Islet of Langerhans (tissue), 1 donor: ENCODE results near the gene VPS37D.
"Not testable (repeated sequence)": the region's sequence is repeated elsewhere in the genome, so short reads cannot be mapped to it uniquely, and the experiment has no call there.

Source experiments
- FAIRE-seq: peaks from one replicate; lab custom pipeline; 2011; peaks lifted over from hg19 to GRCh38; lab: Jason Lieb, UNC

The VPS37D gene

DNA sequence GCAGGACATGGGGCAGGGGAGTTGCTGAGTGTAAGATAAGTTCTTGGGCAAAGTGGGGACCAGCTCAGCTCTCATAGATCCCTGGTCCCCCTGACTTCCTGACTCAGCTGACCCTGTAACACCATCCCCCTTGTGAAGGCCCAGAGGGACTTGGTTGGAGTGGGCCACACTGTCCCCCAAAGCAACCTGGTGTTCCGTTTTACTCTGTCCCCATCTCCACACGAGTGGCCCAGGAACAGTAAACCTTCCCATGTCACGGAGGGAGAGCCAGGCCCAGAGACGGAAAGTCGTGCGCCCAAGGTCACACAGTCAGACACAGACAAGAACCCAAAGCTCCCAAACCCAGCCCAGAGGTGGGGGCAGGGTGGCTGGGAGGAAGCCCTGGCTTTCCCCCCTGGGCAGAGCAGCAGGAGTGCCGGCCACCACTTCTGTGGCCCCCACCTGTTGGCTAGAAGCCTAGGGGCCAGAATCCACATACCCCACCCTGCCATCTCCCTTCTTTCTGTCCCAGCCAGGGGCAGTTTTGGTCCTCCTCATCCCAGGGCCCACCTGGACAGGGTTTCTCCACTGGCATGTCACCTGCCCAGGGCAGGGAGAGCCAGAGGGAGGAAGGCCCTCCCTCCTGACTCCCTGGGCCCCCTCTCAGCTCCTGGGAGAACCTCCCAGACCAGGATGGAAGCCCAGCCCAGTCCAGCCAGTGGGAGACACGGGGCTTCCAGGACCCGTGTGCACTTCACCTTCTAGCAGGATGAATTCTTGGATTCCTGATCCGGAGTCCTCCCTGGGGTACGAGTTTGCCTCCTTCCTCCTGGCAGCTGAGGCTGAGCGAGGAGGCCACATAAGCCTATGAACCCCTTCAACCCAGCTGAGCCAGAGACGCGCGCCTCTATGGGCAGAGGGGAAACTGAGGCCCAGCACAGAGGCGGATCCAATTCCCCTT is 20.6 kb upstream of the VPS37D start:
- no peak for FAIRE-seq

DNA sequence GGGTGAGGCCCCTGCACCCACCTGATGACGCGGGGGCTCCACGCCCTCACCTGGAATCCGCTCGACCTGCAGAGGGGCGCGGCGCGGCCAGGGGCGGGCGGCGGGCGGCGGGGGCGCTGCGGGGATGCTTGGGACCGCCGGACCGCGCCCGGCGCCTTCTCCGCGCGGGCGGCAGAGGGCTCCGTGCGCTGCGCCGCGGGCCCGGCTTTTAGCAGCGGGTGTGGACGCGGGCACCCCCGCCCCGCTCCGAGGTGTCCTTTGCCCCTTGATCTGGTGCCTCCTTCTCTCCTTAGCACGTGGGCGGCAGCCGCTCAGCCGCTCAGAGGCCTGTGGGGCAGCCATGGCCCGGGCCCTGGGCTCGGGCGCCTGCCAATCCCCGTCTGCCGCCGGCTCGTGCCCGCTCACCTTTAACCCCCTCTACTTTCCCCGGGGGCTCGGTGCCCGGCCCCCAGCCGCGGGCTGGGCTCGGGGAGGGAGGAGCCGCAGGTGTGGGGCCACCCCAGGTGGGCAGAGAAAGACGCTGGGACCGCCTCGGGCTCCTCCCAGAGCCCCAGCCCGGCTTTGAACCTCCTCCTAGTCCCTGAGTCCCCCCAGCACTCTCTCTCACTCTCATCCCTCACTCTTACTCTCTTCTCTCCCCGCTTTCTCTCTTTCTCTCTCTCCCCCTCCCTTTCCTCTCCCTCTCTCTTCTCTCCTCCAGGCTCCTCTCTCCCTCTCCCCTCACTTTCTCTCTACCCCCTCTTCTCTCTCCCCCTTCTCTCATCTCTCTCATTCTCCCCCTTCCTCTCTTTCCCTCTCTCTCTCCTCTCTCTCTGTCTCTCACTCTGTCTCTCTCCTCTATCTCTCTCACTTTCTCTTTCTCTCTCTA is 19.7 kb upstream of the VPS37D start:
- no peak for FAIRE-seq

- no peak for FAIRE-seq
These were observed 18.9 kb upstream of the VPS37D start for GRCh38 chr7:73648593-73649332.

DNA sequence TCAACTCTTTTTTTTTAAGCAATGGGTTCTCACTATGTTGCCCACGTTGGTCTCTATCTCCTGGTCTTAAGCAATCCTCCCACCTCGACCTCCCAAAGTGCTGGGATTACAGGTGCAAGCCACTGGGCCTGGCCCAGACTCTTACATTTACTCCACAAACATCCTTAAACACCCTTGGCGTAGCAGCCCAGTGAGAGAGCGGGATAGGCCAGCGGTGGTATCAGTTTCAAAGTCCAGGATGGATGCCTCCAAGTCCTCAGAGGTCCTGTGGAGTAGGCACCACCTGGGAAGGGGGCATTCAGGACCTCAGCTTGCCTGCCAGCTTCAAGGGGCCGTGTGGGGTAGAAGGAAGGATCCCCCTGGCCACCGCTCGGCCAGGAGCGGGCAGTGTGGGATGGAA is 18.1 kb upstream of the VPS37D start:
- no peak for FAIRE-seq

DNA sequence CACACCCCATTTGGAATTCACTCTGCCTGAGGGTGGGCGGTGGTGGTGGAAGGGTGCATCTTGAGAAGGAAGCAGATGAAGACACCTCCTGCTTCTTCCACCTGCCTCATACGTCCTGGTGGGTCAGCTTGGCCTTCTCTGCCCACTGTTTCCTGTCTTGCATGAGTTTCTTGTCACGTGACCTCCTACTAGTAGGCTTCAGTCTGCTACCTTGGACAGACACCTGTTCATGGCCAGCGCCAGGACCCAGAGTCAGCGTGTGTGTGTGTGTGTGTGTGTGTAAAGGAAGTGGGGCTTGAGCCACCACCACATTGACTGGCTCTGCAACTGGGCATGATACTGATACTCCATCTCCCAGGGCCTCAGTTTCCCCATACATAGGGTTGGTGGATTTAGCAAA is 17.1 kb upstream of the VPS37D start:
- no peak for FAIRE-seq

GRCh38 chr7:73652541-73652949 is 15.1 kb upstream of the VPS37D start:
- FAIRE-seq, result no peak

GRCh38 chr7:73655309-73655708 is 12.3 kb upstream of the VPS37D start:
- FAIRE-seq, result not testable (repeated sequence)

DNA sequence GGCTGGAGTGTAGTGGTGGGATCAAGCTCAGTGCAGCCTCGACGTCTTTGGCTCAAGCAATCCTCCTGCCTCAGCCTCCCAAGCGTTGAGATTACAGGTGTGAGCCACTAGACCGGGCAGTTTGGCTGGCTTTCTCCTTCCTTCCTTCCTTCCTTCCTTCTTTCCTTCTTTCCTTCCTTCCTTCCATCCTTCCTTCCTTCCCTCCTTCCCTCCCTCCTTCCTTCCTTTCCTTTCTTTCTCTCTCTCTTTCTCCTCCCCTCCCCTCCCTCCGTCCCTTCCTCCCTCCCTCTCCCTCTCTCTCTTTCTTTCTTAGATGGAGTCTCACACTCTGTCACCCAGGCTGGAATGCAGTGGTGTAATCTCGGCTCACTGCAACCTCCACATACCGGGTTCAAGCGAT is 7.6 kb upstream of the VPS37D start:
- no peak for FAIRE-seq

DNA sequence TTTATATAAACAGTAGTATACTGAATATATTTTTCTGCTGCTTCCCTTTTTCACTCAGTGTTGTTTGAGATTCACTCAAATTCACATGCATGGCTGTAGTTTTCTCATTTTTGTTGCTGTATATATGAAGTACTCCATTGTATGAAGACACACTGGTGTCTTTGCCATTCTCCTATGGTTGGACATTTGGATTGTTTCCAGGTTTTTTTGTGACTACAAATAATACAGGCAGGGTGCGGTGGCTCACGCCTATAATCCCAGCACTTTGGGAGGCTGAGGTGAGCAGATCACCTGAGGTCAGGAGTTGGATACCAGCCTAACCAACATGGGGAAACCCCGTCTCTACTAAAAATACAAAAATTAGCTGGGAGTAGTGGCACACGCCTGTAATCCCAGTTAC is 7.0 kb upstream of the VPS37D start:
- not testable (repeated sequence) for FAIRE-seq

GRCh38 chr7:73663033-73663432 is 4.6 kb upstream of the VPS37D start:
- no peak for FAIRE-seq

DNA sequence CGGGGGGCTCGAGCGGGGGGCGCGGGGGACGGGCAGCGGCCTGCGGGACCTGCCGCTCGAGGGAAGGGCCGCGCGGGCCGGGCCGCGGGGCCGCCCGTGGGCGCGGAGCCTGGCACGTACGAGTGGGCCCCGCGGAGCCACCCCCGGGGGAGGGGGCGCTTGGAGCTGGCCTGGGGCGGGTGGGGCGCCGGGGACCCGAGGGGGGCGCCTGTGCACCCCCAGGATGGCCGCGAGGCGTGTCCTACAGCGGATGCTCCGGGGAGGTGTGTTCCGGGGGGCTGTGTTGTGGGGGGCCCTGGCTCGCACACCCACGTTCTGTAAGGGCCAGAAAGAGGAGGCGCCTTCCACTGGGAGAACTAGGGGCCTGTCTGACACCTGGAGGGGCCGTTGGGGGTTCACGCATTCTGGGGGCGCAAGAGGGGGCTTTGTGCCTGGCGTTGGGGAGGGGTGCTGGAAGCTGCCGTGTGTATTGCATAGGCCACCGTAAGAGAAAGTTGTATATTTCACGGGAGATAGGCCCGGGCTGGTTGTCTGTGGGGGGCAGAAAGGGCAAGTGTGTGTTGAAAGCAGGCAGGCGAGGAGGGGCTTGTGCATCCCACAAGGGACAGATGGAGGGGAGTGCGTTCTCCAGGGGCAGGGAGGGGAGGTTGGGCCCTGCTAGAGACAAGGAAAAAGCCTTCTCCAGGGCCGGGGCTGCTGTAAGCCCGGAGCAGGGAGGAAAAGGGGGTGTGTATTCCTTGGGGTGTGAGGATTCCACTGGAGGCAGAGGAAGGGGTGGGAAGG is 663 bp downstream of the VPS37D start:
- FAIRE-seq, result no peak

- FAIRE-seq, result no peak
These were observed 1.2 kb downstream of the VPS37D start for GRCh38 chr7:73668886-73669230.

- no peak for FAIRE-seq
These were observed 1.7 kb downstream of the VPS37D start for GRCh38 chr7:73669288-73669701.

DNA sequence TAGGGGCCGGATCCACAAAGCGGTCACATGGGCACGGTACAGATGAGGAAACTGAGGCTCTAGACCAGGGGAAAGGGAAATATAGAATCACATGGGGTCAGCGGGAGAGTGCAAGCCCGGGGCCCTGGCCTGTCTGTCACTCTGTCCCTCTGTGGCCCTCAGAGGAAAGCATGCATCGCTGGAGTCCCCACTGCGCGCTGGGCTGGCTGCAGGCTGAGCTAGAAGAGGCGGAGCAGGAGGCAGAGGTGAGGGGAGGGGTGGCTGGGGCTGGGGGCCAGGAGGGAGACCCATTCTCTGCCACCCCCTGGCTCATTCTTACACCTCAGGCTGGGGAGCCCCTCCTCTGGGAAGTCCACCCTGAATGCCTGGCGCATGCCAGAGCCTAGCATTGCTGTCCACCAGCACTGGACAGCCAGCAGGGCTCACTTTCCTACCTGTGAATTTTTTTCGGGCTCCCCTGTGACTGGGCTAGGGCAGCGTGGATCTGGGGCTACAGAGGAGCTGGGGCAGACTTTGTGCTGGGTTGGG is 2.3 kb downstream of the VPS37D start:
- no peak for FAIRE-seq

DNA sequence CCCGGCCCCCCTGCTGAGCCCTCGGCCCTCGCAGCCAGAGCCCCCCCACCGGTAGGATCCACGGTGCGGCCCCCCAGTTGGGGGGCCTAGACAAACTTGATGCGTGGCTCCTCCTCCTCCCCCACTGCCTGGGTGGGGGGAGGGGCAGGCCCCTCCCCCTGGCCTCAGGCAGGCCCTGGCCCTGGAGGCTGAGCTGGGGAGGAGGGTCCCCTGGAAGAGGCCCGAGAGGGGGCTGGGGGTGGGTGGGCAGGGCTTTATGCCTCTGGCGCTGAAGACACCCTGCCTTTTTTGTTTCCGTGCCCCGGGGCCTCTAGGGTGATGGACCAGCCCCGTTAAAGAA is 3.7 kb downstream of the VPS37D start:
- FAIRE-seq, result no peak

- FAIRE-seq, result no peak
These were observed 4.3 kb downstream of the VPS37D start for GRCh38 chr7:73671857-73672445.

DNA sequence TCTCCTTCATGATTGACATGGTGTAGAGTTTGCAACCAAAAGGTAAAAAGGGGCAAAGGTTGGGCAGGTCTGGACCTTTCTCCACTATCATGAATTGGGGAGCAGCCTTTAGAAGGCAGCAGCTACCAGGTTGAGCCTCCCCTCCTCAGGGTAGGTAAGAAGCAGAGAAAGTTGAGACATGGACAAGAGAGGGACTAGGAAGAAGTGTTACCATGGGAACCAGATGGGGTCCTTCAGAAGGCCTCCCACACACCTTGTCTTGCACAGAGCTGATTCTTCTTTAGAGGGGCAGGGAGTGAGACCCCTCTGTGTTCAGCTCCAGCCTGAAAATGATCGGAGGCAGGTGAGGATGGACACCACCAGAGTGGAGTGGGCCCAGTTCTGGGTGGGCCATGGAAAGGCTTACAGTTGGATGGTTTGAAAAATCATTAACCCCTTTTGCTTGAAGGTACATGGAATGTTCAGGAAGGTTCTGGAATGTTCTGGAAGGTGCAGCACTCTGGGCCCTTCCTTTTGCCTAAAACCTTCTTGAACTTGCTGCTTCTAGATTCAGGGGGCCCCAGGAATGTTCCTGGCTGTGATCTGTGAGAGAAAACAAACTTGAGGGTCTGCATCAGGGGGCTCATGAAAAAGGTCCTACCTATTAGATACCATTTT is 7.0 kb downstream of the VPS37D start:
- no peak for FAIRE-seq

GRCh38 chr7:73676062-73676461 is 8.4 kb downstream of the VPS37D start:
- FAIRE-seq, result not testable (repeated sequence)

DNA sequence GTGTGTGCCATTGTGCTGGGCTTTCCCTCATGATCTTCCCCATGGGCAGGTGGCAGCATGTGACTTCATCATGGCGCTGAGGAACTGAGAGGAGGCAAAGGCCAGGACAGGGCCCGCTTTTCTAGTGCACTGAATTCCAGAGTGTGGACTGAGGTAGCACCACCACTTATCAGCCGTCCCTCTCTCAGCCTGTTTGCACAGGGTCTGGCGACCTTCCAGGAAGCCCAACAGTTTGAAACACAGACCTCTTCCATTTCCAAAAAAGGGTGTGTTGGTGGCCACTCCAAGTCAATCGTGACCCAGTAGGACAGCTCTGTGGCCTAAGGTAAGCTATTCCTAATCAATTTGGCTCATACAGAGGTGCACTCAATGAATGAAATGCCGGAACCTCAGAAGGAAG is 11.2 kb downstream of the VPS37D start:
- no peak for FAIRE-seq

- FAIRE-seq, result no peak
These were observed 12.1 kb downstream of the VPS37D start for GRCh38 chr7:73679709-73680108.

- no peak for FAIRE-seq
These were observed 12.9 kb downstream of the VPS37D start for GRCh38 chr7:73680501-73680900.
